GM21447 (cell line): ENCODE results near the gene EPB41L5.
"Not testable (repeated sequence)": the region's sequence is repeated elsewhere in the genome, so short reads cannot be mapped to it uniquely, and the experiment has no call there.

Source experiments
- ATAC-seq: cut with Tn5 transposase; IDR thresholded peaks from one replicate; pipeline ENCODE4 v1.9.1; 2021; ENCODE audit not compliant: unreplicated experiment

The EPB41L5 gene

GRCh38 chr2:120012771-120013596 lies at the start of gene EPB41L5:
Gene EPB41L5 (plus strand): TSS chr2:120013077. CDS start chr2:120019085, 6,008 bp downstream.
- peak; percentile 95 for ATAC-seq

- no peak for ATAC-seq
These were observed 31.0 kb upstream of the EPB41L5 start for GRCh38 chr2:119981896-119982295.

GRCh38 chr2:119982506-119982905 lies 30.4 kb upstream of the EPB41L5 start:
- no peak for ATAC-seq

GRCh38 chr2:119983108-119983507 lies 29.8 kb upstream of the EPB41L5 start:
- ATAC-seq = no peak

- ATAC-seq = no peak
These were observed 16.7 kb upstream of the EPB41L5 start for GRCh38 chr2:119996148-119996547.

GRCh38 chr2:119996896-119997891 lies 15.7 kb upstream of the EPB41L5 start:
- not testable (repeated sequence) for ATAC-seq

- ATAC-seq = no peak
These were observed 11.4 kb upstream of the EPB41L5 start for GRCh38 chr2:120001471-120001870.

GRCh38 chr2:120004254-120004653 lies 8.6 kb upstream of the EPB41L5 start:
- ATAC-seq = no peak

GRCh38 chr2:120005834-120006521 lies 6.9 kb upstream of the EPB41L5 start:
- peak; percentile 92 for ATAC-seq

GRCh38 chr2:120007851-120008250 lies 5.0 kb upstream of the EPB41L5 start:
- ATAC-seq = no peak

GRCh38 chr2:120012363-120012762 lies 514 bp upstream of the EPB41L5 start:
- ATAC-seq = no peak

GRCh38 chr2:120013597-120014223 lies 833 bp downstream of the EPB41L5 start:
- no peak for ATAC-seq

- no peak for ATAC-seq
These were observed 1.5 kb downstream of the EPB41L5 start for GRCh38 chr2:120014226-120014980.

GRCh38 chr2:120016800-120017199 lies 3.9 kb downstream of the EPB41L5 start:
- no peak for ATAC-seq

- no peak for ATAC-seq
These were observed 4.3 kb downstream of the EPB41L5 start for GRCh38 chr2:120017201-120017600.

GRCh38 chr2:120018549-120018948 lies 5.7 kb downstream of the EPB41L5 start:
- ATAC-seq = no peak

- no peak for ATAC-seq
These were observed 7.7 kb downstream of the EPB41L5 start for GRCh38 chr2:120020554-120020953.

- ATAC-seq = not testable (repeated sequence)
These were observed 9.6 kb downstream of the EPB41L5 start for GRCh38 chr2:120022505-120022904.

- no peak for ATAC-seq
These were observed 14.0 kb downstream of the EPB41L5 start for GRCh38 chr2:120026890-120027289.

GRCh38 chr2:120028795-120029194 lies 15.9 kb downstream of the EPB41L5 start:
- no peak for ATAC-seq
